Liver (tissue), 9 donors: ENCODE data around the gene TRIM67. TPM values are rescaled to one million over a fixed set of nuclear protein-coding genes. Genes with fewer than 3 reads are reported as not detected.

Source experiments
- DNase-seq: peaks from one replicate; pipeline ENCODE4 v3.0.0-alpha.2; 2017; ENCODE audit warnings: low spot score
- H3K27ac ChIP-seq, 2 donors: one replicate each; pipeline ENCODE4 v1.7.0; 2013; ENCODE audit warnings: inconsistent platforms in 2 of 2, low read length in 2 of 2, control low read depth in 1 of 2, low read depth in 1 of 2, mild to moderate bottlenecking in 1 of 2
- H3K27me3 ChIP-seq, 4 donors: one replicate each; pipeline versions ENCODE4 v1.6.1 to v1.7.0; 2013; ENCODE audit warnings: low read length in 3 of 4, inconsistent platforms in 1 of 4, mild to moderate bottlenecking in 1 of 4, moderate library complexity in 1 of 4; ENCODE audit not compliant: control insufficient read depth in 4 of 4, insufficient read depth in 4 of 4
- H3K36me3 ChIP-seq, 4 donors: one replicate each; pipeline versions ENCODE4 v1.6.1 to v1.7.0; 2013; ENCODE audit warnings: low read length in 3 of 4, mild to moderate bottlenecking in 3 of 4, low read depth in 1 of 4, moderate library complexity in 1 of 4; ENCODE audit not compliant: control insufficient read depth in 4 of 4, insufficient read depth in 3 of 4
- H3K4me1 ChIP-seq, 4 donors: one replicate each; pipeline versions ENCODE4 v1.6.1 to v1.7.0; 2013; ENCODE audit warnings: low read length in 3 of 4, mild to moderate bottlenecking in 3 of 4, moderate library complexity in 1 of 4; ENCODE audit not compliant: control insufficient read depth in 4 of 4, insufficient read depth in 4 of 4
- H3K4me3 ChIP-seq, 3 donors: one replicate each; pipeline versions ENCODE4 v1.6.1 to v1.7.0; 2013; ENCODE audit warnings: low read length in 3 of 3, control low read depth in 1 of 3, low read depth in 1 of 3, mild to moderate bottlenecking in 1 of 3
- H3K9ac ChIP-seq, 2 donors: one replicate each; pipeline ENCODE4 v1.7.0; 2013; ENCODE audit warnings: low read length in 2 of 2, mild to moderate bottlenecking in 2 of 2, moderate library complexity in 2 of 2, control low read depth in 1 of 2, low read depth in 1 of 2
- H3K9me3 ChIP-seq, 4 donors: one replicate each; pipeline versions ENCODE4 v1.6.1 to v1.7.0; 2013; ENCODE audit warnings: low read length in 3 of 4; ENCODE audit not compliant: control insufficient read depth in 4 of 4
- ATF3 ChIP-seq: IDR thresholded peaks from 2 replicates; pipeline ENCODE4 v1.6.1; 2016; ENCODE audit warnings: antibody characterized with exemption
- CTCF ChIP-seq: fragments of 150-350 bp; IDR thresholded peaks from 2 replicates; pipeline ENCODE4 v1.5.1; 2017; ENCODE audit warnings: improper control_type of control experiment, low read depth, low read length; ENCODE audit not compliant: missing input control
- FOXA2 ChIP-seq: IDR thresholded peaks from 2 replicates; pipeline ENCODE4 v1.6.1; 2016; ENCODE audit warnings: antibody characterized with exemption
- HNF4G ChIP-seq: IDR thresholded peaks from 2 replicates; pipeline ENCODE4 v1.6.1; 2016; ENCODE audit warnings: antibody characterized with exemption
- JUND ChIP-seq, 2 donors: IDR thresholded peaks; 2 replicates each; pipeline ENCODE4 v1.6.1; 2016; ENCODE audit warnings: antibody characterized with exemption in 2 of 2
- MAX ChIP-seq: IDR thresholded peaks from 2 replicates; pipeline ENCODE4 v1.6.1; 2016; ENCODE audit warnings: antibody characterized with exemption
- NR2F2 ChIP-seq: IDR thresholded peaks from 2 replicates; pipeline ENCODE4 v1.6.1; 2016; ENCODE audit warnings: antibody characterized with exemption
- RXRA ChIP-seq, 2 donors: IDR thresholded peaks; 2 replicates each; pipeline ENCODE4 v1.6.1; 2017 to 2018; ENCODE audit warnings: antibody characterized with exemption in 2 of 2, mild to moderate bottlenecking in 1 of 2
- SP1 ChIP-seq: IDR thresholded peaks from 2 replicates; pipeline ENCODE4 v1.6.1; 2018; ENCODE audit warnings: antibody characterized with exemption, mild to moderate bottlenecking
- TAF1 ChIP-seq: conservative IDR thresholded peaks from 2 replicates; pipeline ENCODE4 v1.6.1; 2016; ENCODE audit warnings: antibody characterized with exemption, mild to moderate bottlenecking
- YY1 ChIP-seq: IDR thresholded peaks from 2 replicates; pipeline ENCODE4 v1.6.1; 2016; ENCODE audit warnings: antibody characterized with exemption, mild to moderate bottlenecking
- WGBS: extraction: QIAGEN DNeasy Blood & Tissue Kit; methylation state at CpG from one replicate; pipeline ENCODE4 v1.1.7; 2013; 5-methylcytosine and 5-hydroxymethylcytosine counted together
- polyA plus RNA-seq, 2 donors: library from polyadenylated mRNA; stranded (reverse) in 1 of 2; unstranded in 1 of 2; fragments of 200-250 nt in 1 of 2; fragments of >200 nt in 1 of 2; fragmentation: Nextera tagmentation in 1 of 2; extraction: Ambion mirVana in 1 of 2; gene quantifications; one replicate each; pipeline versions ENCODE4 v1.2.1 to v1.2.3, GENCODE V29; 2013 to 2015
- total RNA-seq, 2 donors: library from RNA; depleted of rRNA; stranded (reverse); fragments of >200 nt; gene quantifications; one replicate each; pipeline ENCODE4 v1.2.3, GENCODE V29; 2014
- TF ChIP-seq, protein P1 (sequence below): IDR thresholded peaks from 2 replicates; pipeline ENCODE4 v1.6.1; 2016; ENCODE audit warnings: antibody characterized with exemption
- TF ChIP-seq, protein P2 (sequence below): IDR thresholded peaks from 2 replicates; pipeline ENCODE4 v1.6.1; 2016; ENCODE audit warnings: antibody characterized with exemption, mild to moderate bottlenecking
- donor health status: healthy.
- donor health status: healthy.
- donor health status: healthy.
- donor health status: healthy.
- donor health status: healthy.

The TRIM67 gene
- total and polyA plus RNA-seq, 4 donors: under 0.01 to 0.05 TPM; not detected in 2

- H3K9ac ChIP-seq: no peak overlapping the region
- no peak for TF ChIP-seq HNF4G
- TF ChIP-seq, protein P1, sequence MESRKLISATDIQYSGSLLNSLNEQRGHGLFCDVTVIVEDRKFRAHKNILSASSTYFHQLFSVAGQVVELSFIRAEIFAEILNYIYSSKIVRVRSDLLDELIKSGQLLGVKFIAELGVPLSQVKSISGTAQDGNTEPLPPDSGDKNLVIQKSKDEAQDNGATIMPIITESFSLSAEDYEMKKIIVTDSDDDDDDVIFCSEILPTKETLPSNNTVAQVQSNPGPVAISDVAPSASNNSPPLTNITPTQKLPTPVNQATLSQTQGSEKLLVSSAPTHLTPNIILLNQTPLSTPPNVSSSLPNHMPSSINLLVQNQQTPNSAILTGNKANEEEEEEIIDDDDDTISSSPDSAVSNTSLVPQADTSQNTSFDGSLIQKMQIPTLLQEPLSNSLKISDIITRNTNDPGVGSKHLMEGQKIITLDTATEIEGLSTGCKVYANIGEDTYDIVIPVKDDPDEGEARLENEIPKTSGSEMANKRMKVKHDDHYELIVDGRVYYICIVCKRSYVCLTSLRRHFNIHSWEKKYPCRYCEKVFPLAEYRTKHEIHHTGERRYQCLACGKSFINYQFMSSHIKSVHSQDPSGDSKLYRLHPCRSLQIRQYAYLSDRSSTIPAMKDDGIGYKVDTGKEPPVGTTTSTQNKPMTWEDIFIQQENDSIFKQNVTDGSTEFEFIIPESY: no peak
- TF ChIP-seq YY1: no peak
- TF ChIP-seq, protein P2, sequence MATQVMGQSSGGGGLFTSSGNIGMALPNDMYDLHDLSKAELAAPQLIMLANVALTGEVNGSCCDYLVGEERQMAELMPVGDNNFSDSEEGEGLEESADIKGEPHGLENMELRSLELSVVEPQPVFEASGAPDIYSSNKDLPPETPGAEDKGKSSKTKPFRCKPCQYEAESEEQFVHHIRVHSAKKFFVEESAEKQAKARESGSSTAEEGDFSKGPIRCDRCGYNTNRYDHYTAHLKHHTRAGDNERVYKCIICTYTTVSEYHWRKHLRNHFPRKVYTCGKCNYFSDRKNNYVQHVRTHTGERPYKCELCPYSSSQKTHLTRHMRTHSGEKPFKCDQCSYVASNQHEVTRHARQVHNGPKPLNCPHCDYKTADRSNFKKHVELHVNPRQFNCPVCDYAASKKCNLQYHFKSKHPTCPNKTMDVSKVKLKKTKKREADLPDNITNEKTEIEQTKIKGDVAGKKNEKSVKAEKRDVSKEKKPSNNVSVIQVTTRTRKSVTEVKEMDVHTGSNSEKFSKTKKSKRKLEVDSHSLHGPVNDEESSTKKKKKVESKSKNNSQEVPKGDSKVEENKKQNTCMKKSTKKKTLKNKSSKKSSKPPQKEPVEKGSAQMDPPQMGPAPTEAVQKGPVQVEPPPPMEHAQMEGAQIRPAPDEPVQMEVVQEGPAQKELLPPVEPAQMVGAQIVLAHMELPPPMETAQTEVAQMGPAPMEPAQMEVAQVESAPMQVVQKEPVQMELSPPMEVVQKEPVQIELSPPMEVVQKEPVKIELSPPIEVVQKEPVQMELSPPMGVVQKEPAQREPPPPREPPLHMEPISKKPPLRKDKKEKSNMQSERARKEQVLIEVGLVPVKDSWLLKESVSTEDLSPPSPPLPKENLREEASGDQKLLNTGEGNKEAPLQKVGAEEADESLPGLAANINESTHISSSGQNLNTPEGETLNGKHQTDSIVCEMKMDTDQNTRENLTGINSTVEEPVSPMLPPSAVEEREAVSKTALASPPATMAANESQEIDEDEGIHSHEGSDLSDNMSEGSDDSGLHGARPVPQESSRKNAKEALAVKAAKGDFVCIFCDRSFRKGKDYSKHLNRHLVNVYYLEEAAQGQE: no peak
- TF ChIP-seq NR2F2: no peak
- TF ChIP-seq SP1: no peak
- no peaks in the 10 kb centered on the region for H3K36me3 ChIP-seq
- H3K9me3 ChIP-seq: no peaks in the 10 kb centered on the region
- no peak overlapping the region for H3K27ac ChIP-seq
- no peak overlapping the region for H3K4me3 ChIP-seq
- no peaks in the 10 kb centered on the region for H3K27me3 ChIP-seq
- WGBS: 43% methylated on average over 3 of the region's 3 CpGs
- no peak for DNase-seq
- H3K4me1 ChIP-seq: no peaks in the 10 kb centered on the region
Measured at GRCh38 chr1:231172411-231172810, 10.6 kb downstream of the TRIM67 start.

- peaks cover 0 to 3% (median 0%) of the 10 kb centered on the region in 4 donors for H3K9me3 ChIP-seq
- H3K27ac ChIP-seq: no peak overlapping the region
- no peak overlapping the region for H3K9ac ChIP-seq
- peaks cover 0 to 4% (median 0%) of the 10 kb centered on the region in 4 donors for H3K27me3 ChIP-seq
- 68% methylated on average over 1 of the region's 1 CpG for WGBS
- no peaks in the 10 kb centered on the region for H3K36me3 ChIP-seq
- TF ChIP-seq FOXA2: no peak
- no peak for TF ChIP-seq MAX
- no peak for TF ChIP-seq RXRA (IDR thresholded peaks at IDR 0.05)
- H3K4me3 ChIP-seq: no peak overlapping the region
- H3K4me1 ChIP-seq: no peaks in the 10 kb centered on the region
- DNase-seq: no peak
Measured at GRCh38 chr1:231176421-231176820, 14.6 kb downstream of the TRIM67 start.

GRCh38 chr1:231177226-231177625 lies 15.4 kb downstream of the TRIM67 start:
- Histone ChIP-seq H3K9ac (no peak overlapping the region), H3K9me3 (peaks cover 0 to 3% (median 0%) of the 10 kb centered on the region in 4 donors), H3K27ac (no peak overlapping the region), H3K4me1 (no peaks in the 10 kb centered on the region), H3K4me3 (no peak overlapping the region), H3K36me3 (no peaks in the 10 kb centered on the region), H3K27me3 (peaks cover 0 to 4% (median 0%) of the 10 kb centered on the region in 4 donors)
- WGBS: 66% methylated on average over 5 of the region's 5 CpGs
- no peak for DNase-seq
- TF ChIP-seq, protein P1: no peak
- TF ChIP-seq ATF3 (no peak), SP1 (no peak), CTCF (no peak), TAF1 (no peak), MAX (no peak), JUND (IDR thresholded peaks at IDR 0.05) (no peak)
- TF ChIP-seq, protein P2: no peak
